OCI-LY3 (cell line): Measurements from ENCODE around the gene NFIA.

Source experiments
- H2AFZ ChIP-seq: fragments of 200-600, 300-600 bp; shearing (Covaris generic); 2 replicates; pipeline ENCODE4 v1.6.0; 2014; ENCODE audit warnings: antibody characterized with exemption, low read depth, low read length
- H3K27ac ChIP-seq: fragments of 200-600, 300-600 bp; sonication (generic); 2 replicates; pipeline ENCODE4 v1.5.1; 2014; ENCODE audit warnings: mild to moderate bottlenecking, low read length, moderate library complexity, mixed read lengths
- H3K27me3 ChIP-seq: fragments of 200-600, 300-600 bp; sonication (generic); 2 replicates; pipeline ENCODE4 v1.6.1; 2014; ENCODE audit warnings: low read depth, low read length, mixed read lengths
- H3K36me3 ChIP-seq: fragments of 200-600, 300-600 bp; sonication (generic); replicated peaks from 2 replicates; pipeline ENCODE3; 2014; ENCODE audit warnings: low read depth, low read length, mixed read lengths
- H3K4me1 ChIP-seq: fragments of 300-600, 200-600 bp; sonication (generic); 2 replicates; pipeline ENCODE4 v1.6.1; 2014; ENCODE audit warnings: low read length, mixed read lengths
- H3K4me2 ChIP-seq: fragments of 200-600, 300-600 bp; sonication (generic); 2 replicates; pipeline ENCODE4 v1.6.1; 2014; ENCODE audit warnings: low read length, mixed read lengths
- H3K4me3 ChIP-seq: fragments of 300-600, 200-600 bp; sonication (generic); 2 replicates; pipeline ENCODE4 v1.5.1; 2014; ENCODE audit warnings: antibody characterized with exemption, mild to moderate bottlenecking, low read length, moderate library complexity
- H3K79me2 ChIP-seq: fragments of 300-600, 200-600 bp; shearing (Covaris generic); 2 replicates; pipeline ENCODE4 v1.6.1; 2014; ENCODE audit warnings: mild to moderate bottlenecking, low read length, mixed read lengths
- H3K9ac ChIP-seq: fragments of 300-600, 200-600 bp; shearing (Covaris generic); 2 replicates; pipeline ENCODE4 v1.6.0; 2014; ENCODE audit warnings: mild to moderate bottlenecking, low read length, moderate library complexity
- H3K9me3 ChIP-seq: fragments of 200-600, 300-600 bp; shearing (Covaris generic); 2 replicates; pipeline ENCODE4 v1.6.1; 2014; ENCODE audit warnings: low read length, mixed read lengths; ENCODE audit not compliant: insufficient read depth
- H4K20me1 ChIP-seq: fragments of 200-600, 300-600 bp; sonication (generic); 2 replicates; pipeline ENCODE4 v1.6.1; 2016; ENCODE audit warnings: low read length, mixed read lengths; ENCODE audit not compliant: insufficient read depth
- CTCF ChIP-seq: fragments of 200-600, 300-600 bp; sonication (generic); IDR thresholded peaks from 2 replicates; pipeline ENCODE4 v1.5.1; 2014; ENCODE audit warnings: antibody characterized with exemption, low read length, low read depth
- EZH2phosphoT487 ChIP-seq: fragments of 200-600 bp; shearing (Covaris generic); IDR thresholded peaks from 2 replicates; pipeline ENCODE4 v1.6.1; 2018; ENCODE audit warnings: antibody characterized with exemption, mixed run types, low read depth

The NFIA gene

GRCh38 chr1:61082311-61083012 lies at the start of gene NFIA:
Gene NFIA (plus strand): TSS chr1:61082561.
- Histone ChIP-seq H3K4me3 (no peak within 1 kb of the TSS), H4K20me1 (no peaks in the 10 kb centered on the region), H3K9ac (no peak within 1 kb of the TSS), H3K27ac (no peak within 1 kb of the TSS), H3K27me3 (no peaks in the 10 kb centered on the region), H3K79me2 (no peaks in the 10 kb centered on the region), H3K36me3 (no peaks in the 10 kb centered on the region), H3K4me2 (no peak within 1 kb of the TSS), H2AFZ (no peak within 1 kb of the TSS), H3K9me3 (no peaks in the 10 kb centered on the region), H3K4me1 (peaks cover 5% of the 10 kb centered on the region)
- no peak for TF ChIP-seq CTCF
- TF ChIP-seq EZH2phosphoT487, result no peak

- H3K36me3 ChIP-seq, result no peaks in the 10 kb centered on the region
- no peaks in the 10 kb centered on the region for H3K27me3 ChIP-seq
- H3K4me1 ChIP-seq, result no peaks in the 10 kb centered on the region
- no peaks in the 10 kb centered on the region for H4K20me1 ChIP-seq
- no peaks in the 10 kb centered on the region for H3K79me2 ChIP-seq
- no peak overlapping the region for H3K27ac ChIP-seq
- no peak overlapping the region for H3K4me2 ChIP-seq
- no peaks in the 10 kb centered on the region for H3K9me3 ChIP-seq
- no peak overlapping the region for H2AFZ ChIP-seq
- TF ChIP-seq CTCF, result no peak
- no peak overlapping the region for H3K9ac ChIP-seq
- H3K4me3 ChIP-seq, result no peak overlapping the region
These were observed 46.5 kb upstream of the NFIA start for GRCh38 chr1:61035880-61036279.

GRCh38 chr1:61042466-61043009 lies 39.8 kb upstream of the NFIA start:
- no peak for TF ChIP-seq EZH2phosphoT487
- TF ChIP-seq CTCF, result no peak
- no peak overlapping the region for H2AFZ ChIP-seq

GRCh38 chr1:61043010-61043820 lies 39.1 kb upstream of the NFIA start:
- Histone ChIP-seq H3K9ac (no peak overlapping the region), H2AFZ (no peak overlapping the region), H3K4me3 (no peak overlapping the region), H3K79me2 (no peaks in the 10 kb centered on the region), H3K27me3 (no peaks in the 10 kb centered on the region), H3K4me2 (no peak overlapping the region), H3K27ac (no peak overlapping the region), H3K9me3 (no peaks in the 10 kb centered on the region), H4K20me1 (no peaks in the 10 kb centered on the region), H3K36me3 (no peaks in the 10 kb centered on the region), H3K4me1 (no peaks in the 10 kb centered on the region)
- TF ChIP-seq CTCF (no peak), EZH2phosphoT487 (no peak)

More at GRCh38 chr1:61042466-61043009, 39.8 kb upstream of the NFIA start:
- Histone ChIP-seq H3K4me2 (no peak overlapping the region), H3K4me1 (no peaks in the 10 kb centered on the region), H3K27ac (no peak overlapping the region), H3K27me3 (no peaks in the 10 kb centered on the region), H4K20me1 (no peaks in the 10 kb centered on the region), H3K9me3 (no peaks in the 10 kb centered on the region), H3K79me2 (no peaks in the 10 kb centered on the region), H3K9ac (no peak overlapping the region), H3K4me3 (no peak overlapping the region), H3K36me3 (no peaks in the 10 kb centered on the region)
